GM19438 (cell line): ENCODE measurements around the gene PCDHB4.
"Not testable (repeated sequence)": the region's sequence is repeated elsewhere in the genome, so short reads cannot be mapped to it uniquely, and the experiment has no call there.

Source experiments
- ATAC-seq: cut with Tn5 transposase; IDR thresholded peaks from one replicate; pipeline ENCODE4 v1.9.1; 2021; ENCODE audit warnings: low read depth; ENCODE audit not compliant: unreplicated experiment

PCDHB4 gene

GRCh38 chr5:141121563-141121962 is at the start of gene PCDHB4:
PCDHB4 (plus strand) TSS chr5:141121818; CDS start chr5:141121999, 181 bp downstream.
- no peak for ATAC-seq

GRCh38 chr5:141077826-141078225 is 43.8 kb upstream of the PCDHB4 start:
- ATAC-seq = no peak

- no peak for ATAC-seq
Measured at GRCh38 chr5:141082228-141082627, 39.4 kb upstream of the PCDHB4 start.

GRCh38 chr5:141084487-141084989 is 37.1 kb upstream of the PCDHB4 start:
- ATAC-seq = no peak

GRCh38 chr5:141094481-141095262 is 26.9 kb upstream of the PCDHB4 start, which contains the start of gene PCDHB2:
PCDHB2 (plus strand) TSS chr5:141094615; CDS start chr5:141094791, 176 bp downstream.
- no peak for ATAC-seq

GRCh38 chr5:141095263-141095641 is 26.4 kb upstream of the PCDHB4 start:
- no peak for ATAC-seq

- not testable (repeated sequence) for ATAC-seq
Measured at GRCh38 chr5:141096181-141096580, 25.4 kb upstream of the PCDHB4 start.

- ATAC-seq = not testable (repeated sequence)
Measured at GRCh38 chr5:141096586-141096985, 25.0 kb upstream of the PCDHB4 start.

GRCh38 chr5:141100243-141100805 is 21.3 kb upstream of the PCDHB4 start, which contains the start of gene PCDHB3:
PCDHB3 (plus strand) TSS chr5:141100473; CDS start chr5:141100650, 177 bp downstream.
- ATAC-seq = no peak

- ATAC-seq = no peak
Measured at GRCh38 chr5:141101059-141101458, 20.6 kb upstream of the PCDHB4 start.

- ATAC-seq = not testable (repeated sequence)
Measured at GRCh38 chr5:141102070-141102469, 19.5 kb upstream of the PCDHB4 start.

GRCh38 chr5:141102471-141102870 is 19.1 kb upstream of the PCDHB4 start:
- ATAC-seq = not testable (repeated sequence)

- no peak for ATAC-seq
Measured at GRCh38 chr5:141105350-141105749, 16.3 kb upstream of the PCDHB4 start.

GRCh38 chr5:141119250-141119649 is 2.4 kb upstream of the PCDHB4 start:
- no peak for ATAC-seq

- no peak for ATAC-seq
Measured at GRCh38 chr5:141121985-141122384, 367 bp downstream of the PCDHB4 start.

- not testable (repeated sequence) for ATAC-seq
Measured at GRCh38 chr5:141123396-141124135, 1.9 kb downstream of the PCDHB4 start.

- no peak for ATAC-seq
Measured at GRCh38 chr5:141127305-141127704, 5.7 kb downstream of the PCDHB4 start.

- ATAC-seq = no peak
Measured at GRCh38 chr5:141135030-141135717, 13.6 kb downstream of the PCDHB4 start, which contains the start of gene PCDHB5. PCDHB5 (plus strand) TSS chr5:141135206; CDS start chr5:141135435, 229 bp downstream.

GRCh38 chr5:141135718-141136266 is 14.2 kb downstream of the PCDHB4 start:
- ATAC-seq = no peak

GRCh38 chr5:141137346-141137745 is 15.7 kb downstream of the PCDHB4 start:
- ATAC-seq = not testable (repeated sequence)
